GM10248 (cell line): ENCODE results near the gene PROC.

Experiments used
- CTCF ChIA-PET: fragments of 300-600 bp; sonication (Branson Sonifier 250); formaldehyde crosslinking; extraction: SDS; loops from one replicate; lab custom pipeline; 2021; ENCODE audit warnings: antibody characterized with exemption; lab: Yijun Ruan, JAX
- POLR2A ChIA-PET: fragments of 350-650 bp; sonication (Branson Sonifier 250); formaldehyde crosslinking; extraction: SDS; loops from one replicate; lab custom pipeline; 2020; ENCODE audit warnings: antibody characterized with exemption; lab: Yijun Ruan, JAX
- DNase-seq: peaks from one replicate; pipeline ENCODE4 v3.0.0; 2012; ENCODE audit errors: extremely low spot score
- TF ChIP-seq, protein P1 (sequence below): IDR thresholded peaks from 2 replicates; pipeline ENCODE4 v1.5.1; 2012; ENCODE audit warnings: mild to moderate bottlenecking, low read depth; ENCODE audit errors: extremely low read depth, missing control alignments, control extremely low read depth

The PROC gene

DNA sequence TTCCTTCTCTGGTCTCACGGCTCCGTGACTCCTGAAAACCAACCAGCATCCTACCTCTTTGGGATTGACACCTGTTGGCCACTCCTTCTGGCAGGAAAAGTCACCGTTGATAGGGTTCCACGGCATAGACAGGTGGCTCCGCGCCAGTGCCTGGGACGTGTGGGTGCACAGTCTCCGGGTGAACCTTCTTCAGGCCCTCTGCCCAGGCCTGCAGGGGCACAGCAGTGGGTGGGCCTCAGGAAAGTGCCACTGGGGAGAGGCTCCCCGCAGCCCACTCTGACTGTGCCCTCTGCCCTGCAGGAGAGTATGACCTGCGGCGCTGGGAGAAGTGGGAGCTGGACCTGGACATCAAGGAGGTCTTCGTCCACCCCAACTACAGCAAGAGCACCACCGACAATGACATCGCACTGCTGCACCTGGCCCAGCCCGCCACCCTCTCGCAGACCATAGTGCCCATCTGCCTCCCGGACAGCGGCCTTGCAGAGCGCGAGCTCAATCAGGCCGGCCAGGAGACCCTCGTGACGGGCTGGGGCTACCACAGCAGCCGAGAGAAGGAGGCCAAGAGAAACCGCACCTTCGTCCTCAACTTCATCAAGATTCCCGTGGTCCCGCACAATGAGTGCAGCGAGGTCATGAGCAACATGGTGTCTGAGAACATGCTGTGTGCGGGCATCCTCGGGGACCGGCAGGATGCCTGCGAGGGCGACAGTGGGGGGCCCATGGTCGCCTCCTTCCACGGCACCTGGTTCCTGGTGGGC, 10.0 kb downstream of the PROC start:
- ChIA-PET POLR2A (no interaction called here), CTCF (interaction anchor here (1.9 kb wide), 1 partner anchor 14 kb away, joined by 5 read pairs; no protein-coding TSS in a partner anchor)
- TF ChIP-seq, protein P1, sequence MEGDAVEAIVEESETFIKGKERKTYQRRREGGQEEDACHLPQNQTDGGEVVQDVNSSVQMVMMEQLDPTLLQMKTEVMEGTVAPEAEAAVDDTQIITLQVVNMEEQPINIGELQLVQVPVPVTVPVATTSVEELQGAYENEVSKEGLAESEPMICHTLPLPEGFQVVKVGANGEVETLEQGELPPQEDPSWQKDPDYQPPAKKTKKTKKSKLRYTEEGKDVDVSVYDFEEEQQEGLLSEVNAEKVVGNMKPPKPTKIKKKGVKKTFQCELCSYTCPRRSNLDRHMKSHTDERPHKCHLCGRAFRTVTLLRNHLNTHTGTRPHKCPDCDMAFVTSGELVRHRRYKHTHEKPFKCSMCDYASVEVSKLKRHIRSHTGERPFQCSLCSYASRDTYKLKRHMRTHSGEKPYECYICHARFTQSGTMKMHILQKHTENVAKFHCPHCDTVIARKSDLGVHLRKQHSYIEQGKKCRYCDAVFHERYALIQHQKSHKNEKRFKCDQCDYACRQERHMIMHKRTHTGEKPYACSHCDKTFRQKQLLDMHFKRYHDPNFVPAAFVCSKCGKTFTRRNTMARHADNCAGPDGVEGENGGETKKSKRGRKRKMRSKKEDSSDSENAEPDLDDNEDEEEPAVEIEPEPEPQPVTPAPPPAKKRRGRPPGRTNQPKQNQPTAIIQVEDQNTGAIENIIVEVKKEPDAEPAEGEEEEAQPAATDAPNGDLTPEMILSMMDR: no peak
- DNase-seq: no peak

DNA sequence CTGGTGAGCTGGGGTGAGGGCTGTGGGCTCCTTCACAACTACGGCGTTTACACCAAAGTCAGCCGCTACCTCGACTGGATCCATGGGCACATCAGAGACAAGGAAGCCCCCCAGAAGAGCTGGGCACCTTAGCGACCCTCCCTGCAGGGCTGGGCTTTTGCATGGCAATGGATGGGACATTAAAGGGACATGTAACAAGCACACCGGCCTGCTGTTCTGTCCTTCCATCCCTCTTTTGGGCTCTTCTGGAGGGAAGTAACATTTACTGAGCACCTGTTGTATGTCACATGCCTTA, 10.5 kb downstream of the PROC start:
- CTCF ChIA-PET: interaction anchor here (1.5 to 1.9 kb wide), 2 partner anchors 13 to 15 kb away, joined by 4 to 5 read pairs; no protein-coding TSS in a partner anchor
- POLR2A ChIA-PET: no interaction called here
- DNase-seq: no peak
- TF ChIP-seq, protein P1: no peak

DNA sequence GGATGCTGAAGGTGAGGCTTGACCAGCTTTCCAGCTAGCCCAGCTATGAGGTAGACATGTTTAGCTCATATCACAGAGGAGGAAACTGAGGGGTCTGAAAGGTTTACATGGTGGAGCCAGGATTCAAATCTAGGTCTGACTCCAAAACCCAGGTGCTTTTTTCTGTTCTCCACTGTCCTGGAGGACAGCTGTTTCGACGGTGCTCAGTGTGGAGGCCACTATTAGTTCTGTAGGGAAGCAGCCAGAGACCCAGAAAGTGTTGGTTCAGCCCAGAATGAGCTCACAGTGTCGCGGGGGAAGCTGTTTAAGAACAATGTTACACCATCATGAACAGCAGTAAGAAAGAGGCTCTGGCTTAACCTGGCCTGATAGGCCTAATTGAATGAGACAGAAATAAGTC, 11.1 kb downstream of the PROC start:
- POLR2A ChIA-PET: no interaction called here
- TF ChIP-seq, protein P1: no peak
- no peak for DNase-seq

DNA sequence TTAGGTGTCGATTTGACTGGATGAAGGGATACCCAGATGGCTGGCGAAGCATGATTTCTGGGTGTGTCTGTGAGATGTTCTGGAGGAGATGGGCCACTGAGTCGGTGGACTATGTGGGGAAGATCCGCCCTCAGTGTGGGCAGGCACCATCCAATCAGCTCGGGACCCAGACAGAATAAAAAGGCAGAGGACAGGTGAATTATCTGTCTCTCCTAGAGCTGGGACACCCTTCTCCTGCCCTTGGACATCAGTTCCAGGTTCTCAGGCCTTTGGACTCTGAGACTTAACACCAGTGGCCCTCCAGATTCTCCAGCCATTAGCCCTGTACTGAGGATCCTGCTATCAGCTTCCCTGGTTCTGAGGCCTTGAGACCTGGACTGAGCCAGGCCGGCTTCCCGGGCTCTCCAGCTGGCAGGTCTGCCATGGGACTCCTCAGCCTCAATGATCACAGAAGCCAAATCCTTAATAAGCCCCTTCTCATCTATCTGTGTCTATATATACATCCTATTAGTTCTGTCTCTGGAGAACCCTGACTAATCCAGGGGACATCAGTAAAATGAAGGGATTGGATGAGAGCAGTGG, 11.7 kb downstream of the PROC start:
- TF ChIP-seq, protein P1: no peak
- CTCF ChIA-PET: interaction anchor here (1.0 to 1.9 kb wide), 4 partner anchors 12 to 30 kb away, joined by 3 to 5 read pairs (median 4); no protein-coding TSS in a partner anchor
- POLR2A ChIA-PET: no interaction called here
- no peak for DNase-seq

More for the DNA sequence above, 11.1 kb downstream of the PROC start:
- CTCF ChIA-PET: interaction anchor here (1.0 to 1.9 kb wide), 4 partner anchors 12 to 30 kb away, joined by 3 to 5 read pairs (median 4); no protein-coding TSS in a partner anchor

DNA sequence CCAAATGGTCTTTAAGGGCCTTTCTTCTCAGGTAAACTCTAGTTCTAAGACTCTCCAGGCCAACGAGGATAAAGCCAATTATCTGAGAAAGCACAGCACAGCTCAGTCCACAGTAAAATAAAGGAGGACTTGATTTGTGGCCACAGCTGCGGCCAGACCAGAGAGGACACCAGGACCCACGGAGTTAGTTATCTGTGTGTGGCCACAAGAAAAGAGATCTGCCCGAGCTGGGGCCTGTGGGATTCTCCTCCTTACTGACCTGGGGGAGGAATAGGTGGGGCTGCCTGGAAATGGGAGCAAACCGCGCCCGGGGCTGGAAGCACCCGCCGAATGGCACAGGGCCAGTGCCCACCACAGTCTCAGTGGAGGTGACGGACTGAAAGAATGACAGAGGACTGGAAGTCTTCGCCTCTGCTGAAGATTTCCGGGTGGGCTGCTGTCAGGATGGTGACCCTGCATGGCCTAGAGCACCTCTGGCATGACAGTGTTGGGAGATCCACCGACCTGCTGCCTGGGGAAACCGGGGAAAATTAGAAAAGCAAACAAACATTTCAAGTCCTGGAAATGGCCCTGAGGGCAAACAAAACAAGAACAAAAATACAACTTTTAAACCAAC, 13.3 kb downstream of the PROC start:
- DNase-seq: no peak
- ChIA-PET CTCF (interaction anchor here (1.3 kb wide), 1 partner anchor 48 kb away, joined by 3 read pairs; no protein-coding TSS in a partner anchor), POLR2A (no interaction called here)
- TF ChIP-seq, protein P1: no peak

DNA sequence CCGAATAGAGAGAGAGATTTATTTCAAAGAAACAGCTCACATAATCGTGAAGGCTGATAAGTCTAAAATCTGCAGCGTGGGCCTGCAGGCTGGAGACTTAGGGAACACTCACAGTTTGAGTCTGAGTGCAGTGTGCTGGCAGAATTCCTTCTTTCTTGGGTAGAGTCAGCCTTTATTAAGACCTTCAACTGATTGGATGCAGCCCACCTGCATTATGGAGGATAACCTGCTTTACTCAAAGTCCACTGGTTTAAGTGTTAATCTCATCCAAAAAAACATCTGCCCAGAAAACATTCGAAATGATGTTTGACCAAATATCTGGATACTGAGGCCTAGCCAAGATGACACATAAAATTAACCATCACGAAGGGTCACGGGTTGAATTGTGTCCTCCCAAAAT, 16.3 kb downstream of the PROC start:
- ChIA-PET CTCF (interaction anchor here (1.7 kb wide), 1 partner anchor 10 kb away, joined by 6 read pairs; no protein-coding TSS in a partner anchor), POLR2A (no interaction called here)
- DNase-seq: no peak
- TF ChIP-seq, protein P1: no peak
